ENCODE results near the gene ADARB2.

Gene ADARB2

GRCh38 chr10:1380088-1380671 is 357.1 kb downstream of the ADARB2 start:
- DNase-seq (ENCODE audit: low spot score in 2 of 2) (no peak), ATAC-seq (no peak)
- Mint-ChIP-seq H3K27ac (no peak overlapping the region), H3K4me3 (no peak overlapping the region), H3K9me3 (no peaks in the 10 kb centered on the region), H3K4me1 (peaks cover 7% of the 10 kb centered on the region), H3K36me3 (no peaks in the 10 kb centered on the region)

DNA sequence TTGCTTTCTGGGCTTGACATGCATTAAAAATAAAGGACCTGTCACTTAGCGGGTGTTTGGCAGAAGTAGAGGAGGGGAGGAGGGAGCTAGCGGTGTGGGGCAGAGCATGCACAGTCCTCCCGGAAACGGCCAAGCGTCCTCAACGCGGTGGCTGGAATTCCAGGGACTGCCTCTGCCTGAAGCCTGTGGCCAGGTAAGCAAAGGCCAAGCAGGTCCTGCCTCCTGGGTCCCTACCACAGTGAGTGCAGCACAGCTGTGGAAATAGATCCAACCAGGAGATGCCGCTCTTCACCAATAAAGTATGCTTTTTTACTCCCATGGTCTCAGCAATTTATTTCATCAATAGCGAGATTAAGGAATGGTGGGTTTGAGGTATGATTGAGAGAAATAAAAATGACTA is 357.7 kb downstream of the ADARB2 start:
- no peak overlapping the region for H3K4me3 Mint-ChIP-seq
- H3K27ac Mint-ChIP-seq = no peak overlapping the region
- peaks cover 7% of the 10 kb centered on the region for H3K4me1 Mint-ChIP-seq
- no peaks in the 10 kb centered on the region for H3K36me3 Mint-ChIP-seq
- H3K9me3 Mint-ChIP-seq = no peaks in the 10 kb centered on the region
- DNase-seq (ENCODE audit: low spot score in 2 of 2) (no peak), ATAC-seq (no peak)

- H3K27ac Mint-ChIP-seq = no peak overlapping the region
- no peak for ATAC-seq
- DNase-seq (ENCODE audit: low spot score in 2 of 2) = no peak
- H3K4me1 Mint-ChIP-seq = peaks cover 7% of the 10 kb centered on the region
- no peaks in the 10 kb centered on the region for H3K9me3 Mint-ChIP-seq
- no peaks in the 10 kb centered on the region for H3K36me3 Mint-ChIP-seq
- H3K4me3 Mint-ChIP-seq = no peak overlapping the region
These were observed 358.9 kb downstream of the ADARB2 start for GRCh38 chr10:1378473-1378872.

DNA sequence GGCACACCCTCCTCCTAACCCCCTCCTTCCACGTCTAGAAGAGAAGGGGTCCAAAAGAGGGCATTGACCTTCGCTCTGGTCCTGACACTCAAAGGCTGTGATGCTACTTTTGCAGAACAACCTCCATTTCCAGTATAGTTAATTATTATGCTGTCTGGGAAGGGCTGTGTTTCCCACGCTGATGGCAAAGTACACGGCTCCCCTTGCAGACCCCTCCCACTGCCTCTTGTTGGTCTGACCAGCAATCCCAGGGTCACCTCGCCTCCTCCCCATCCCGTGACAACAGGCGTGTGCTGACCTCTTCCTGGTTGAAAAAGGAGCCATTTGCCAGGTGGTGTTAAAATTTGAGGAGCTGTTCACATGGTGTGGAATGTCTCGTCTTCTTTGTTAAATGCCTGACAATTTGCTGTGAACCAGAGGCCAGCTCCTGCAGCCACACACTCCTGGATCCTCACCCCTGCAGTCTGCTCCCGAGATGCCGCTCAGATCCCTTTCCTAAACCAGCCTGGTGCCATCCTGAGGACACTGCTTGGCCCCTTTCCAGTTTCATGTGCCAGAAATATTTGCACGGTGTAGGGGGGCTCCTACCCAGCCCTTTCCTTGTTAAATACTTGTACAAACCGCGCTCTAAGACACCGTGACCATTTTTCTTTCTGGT is 359.5 kb downstream of the ADARB2 start:
- DNase-seq (ENCODE audit: low spot score in 2 of 2) = no peak
- Mint-ChIP-seq H3K27ac (no peak overlapping the region), H3K4me1 (peaks cover 7% of the 10 kb centered on the region), H3K4me3 (no peak overlapping the region), H3K9me3 (no peaks in the 10 kb centered on the region), H3K36me3 (no peaks in the 10 kb centered on the region)
- no peak for ATAC-seq

DNA sequence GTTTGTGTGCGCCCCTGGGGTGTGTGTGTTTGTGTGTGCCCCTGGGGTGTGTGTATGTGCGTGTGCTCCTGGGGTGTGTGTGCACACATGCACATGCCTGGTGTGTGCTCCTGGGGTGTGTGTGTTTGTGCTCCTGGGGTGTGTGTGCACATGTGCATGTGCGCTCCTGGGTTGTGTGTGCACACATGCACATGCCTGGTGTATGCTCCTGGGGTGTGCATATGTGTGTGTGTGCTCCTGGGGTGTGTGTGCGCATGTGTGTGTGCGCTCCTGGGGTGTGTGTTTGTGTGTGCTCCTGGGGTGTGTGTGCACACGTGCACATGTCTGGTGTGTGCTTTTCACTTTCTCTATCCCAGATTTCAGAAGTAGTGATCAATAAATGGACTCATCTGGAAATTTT is 360.1 kb downstream of the ADARB2 start:
- Mint-ChIP-seq H3K4me1 (peaks cover 7% of the 10 kb centered on the region), H3K27ac (no peak overlapping the region), H3K9me3 (no peaks in the 10 kb centered on the region), H3K36me3 (no peaks in the 10 kb centered on the region), H3K4me3 (no peak overlapping the region)
- no peak for ATAC-seq
- no peak for DNase-seq (ENCODE audit: low spot score in 2 of 2)

- H3K4me3 Mint-ChIP-seq = no peak overlapping the region
- no peak for DNase-seq (ENCODE audit: low spot score in 2 of 2)
- ATAC-seq = no peak
- H3K9me3 Mint-ChIP-seq = no peaks in the 10 kb centered on the region
- H3K36me3 Mint-ChIP-seq = no peaks in the 10 kb centered on the region
- H3K27ac Mint-ChIP-seq = no peak overlapping the region
- peaks cover 7% of the 10 kb centered on the region for H3K4me1 Mint-ChIP-seq
These were observed 360.9 kb downstream of the ADARB2 start for GRCh38 chr10:1376384-1376945.

GRCh38 chr10:1375346-1376170 is 361.8 kb downstream of the ADARB2 start:
- no peaks in the 10 kb centered on the region for H3K36me3 Mint-ChIP-seq
- no peak overlapping the region for H3K4me3 Mint-ChIP-seq
- H3K27ac Mint-ChIP-seq = no peak overlapping the region
- no peak for DNase-seq (ENCODE audit: low spot score in 2 of 2)
- peaks cover 7% of the 10 kb centered on the region for H3K4me1 Mint-ChIP-seq
- H3K9me3 Mint-ChIP-seq = no peaks in the 10 kb centered on the region
- ATAC-seq = no peak

DNA sequence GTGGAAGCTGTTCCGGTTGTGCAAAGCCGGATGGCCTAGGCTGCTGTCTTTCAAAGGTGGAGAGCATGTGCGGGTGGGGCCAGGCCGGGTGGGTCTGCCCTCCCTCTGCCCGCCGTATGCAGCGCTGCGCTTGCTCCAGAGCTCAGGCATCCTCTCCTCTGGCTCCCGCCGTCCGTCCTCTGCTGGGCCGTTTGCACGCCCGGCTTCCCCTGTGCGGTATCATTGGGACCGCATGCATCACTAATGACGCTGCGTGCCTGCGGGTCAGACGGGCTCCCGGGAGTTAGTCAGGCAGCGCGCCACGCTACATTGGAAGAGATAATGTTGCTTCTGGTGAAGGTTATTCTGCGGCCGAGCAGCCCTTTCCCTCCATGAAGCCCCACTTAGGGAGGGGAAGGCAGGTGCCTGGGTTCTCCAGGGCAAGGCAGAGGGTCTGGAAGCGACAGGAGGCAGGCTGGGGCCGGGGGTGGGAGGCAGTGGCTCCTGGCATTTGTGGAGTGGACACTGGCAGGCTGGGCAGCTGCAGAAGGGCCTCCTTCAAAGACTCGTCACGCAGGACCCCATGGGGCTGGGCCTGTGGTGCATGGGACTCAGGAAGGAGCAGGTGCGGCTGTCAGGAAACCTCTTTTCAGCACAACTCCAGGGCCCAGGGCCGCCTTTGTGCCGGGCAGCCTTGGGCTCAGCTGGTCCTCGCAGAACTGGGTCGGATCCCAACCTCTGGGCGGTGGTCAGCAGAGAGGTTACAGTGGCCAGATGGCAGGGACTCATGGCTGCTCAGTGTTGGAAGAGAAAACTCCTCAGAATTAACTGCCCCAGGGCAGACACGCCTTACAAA is 362.6 kb downstream of the ADARB2 start:
- ATAC-seq (no peak), DNase-seq (ENCODE audit: low spot score in 2 of 2) (no peak)
- Mint-ChIP-seq H3K27ac (no peak overlapping the region), H3K9me3 (no peaks in the 10 kb centered on the region), H3K36me3 (no peaks in the 10 kb centered on the region), H3K4me1 (peaks cover 7% of the 10 kb centered on the region), H3K4me3 (no peak overlapping the region)

- DNase-seq (ENCODE audit: low spot score in 2 of 2) (no peak), ATAC-seq (no peak)
- Mint-ChIP-seq H3K36me3 (no peaks in the 10 kb centered on the region), H3K27ac (no peak overlapping the region), H3K4me3 (no peak overlapping the region), H3K9me3 (no peaks in the 10 kb centered on the region), H3K4me1 (peaks cover 7% of the 10 kb centered on the region)
These were observed 364.0 kb downstream of the ADARB2 start for GRCh38 chr10:1373287-1373686.

DNA sequence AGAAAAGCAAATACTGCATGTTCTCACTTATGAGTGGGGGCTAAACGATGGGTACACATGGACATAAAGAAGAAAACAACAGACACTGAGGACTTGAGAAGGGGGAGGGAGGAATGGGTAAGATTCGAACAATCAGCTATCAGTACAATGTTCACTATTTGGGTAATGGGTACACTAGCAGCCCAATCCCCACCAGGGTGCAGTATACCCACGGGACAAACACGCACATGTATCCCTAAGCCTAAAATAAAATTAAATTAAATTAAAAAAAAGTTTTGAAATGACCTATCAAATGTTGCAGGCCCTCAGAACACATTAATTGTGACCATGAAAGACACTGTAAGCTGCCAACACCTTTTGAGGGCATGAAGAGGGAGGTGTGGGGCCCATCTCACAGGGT is 365.1 kb downstream of the ADARB2 start:
- no peak for ATAC-seq
- DNase-seq (ENCODE audit: low spot score in 2 of 2) = no peak
- Mint-ChIP-seq H3K4me3 (no peak overlapping the region), H3K27ac (no peak overlapping the region), H3K9me3 (no peaks in the 10 kb centered on the region), H3K4me1 (peaks cover 7% of the 10 kb centered on the region), H3K36me3 (no peaks in the 10 kb centered on the region)

- Mint-ChIP-seq H3K4me1 (no peaks in the 10 kb centered on the region), H3K9me3 (no peaks in the 10 kb centered on the region), H3K27ac (no peak overlapping the region), H3K36me3 (no peaks in the 10 kb centered on the region), H3K4me3 (no peak overlapping the region)
- ATAC-seq (no peak), DNase-seq (ENCODE audit: low spot score in 2 of 2) (no peak)
These were observed 367.0 kb downstream of the ADARB2 start for GRCh38 chr10:1370298-1370697.

DNA sequence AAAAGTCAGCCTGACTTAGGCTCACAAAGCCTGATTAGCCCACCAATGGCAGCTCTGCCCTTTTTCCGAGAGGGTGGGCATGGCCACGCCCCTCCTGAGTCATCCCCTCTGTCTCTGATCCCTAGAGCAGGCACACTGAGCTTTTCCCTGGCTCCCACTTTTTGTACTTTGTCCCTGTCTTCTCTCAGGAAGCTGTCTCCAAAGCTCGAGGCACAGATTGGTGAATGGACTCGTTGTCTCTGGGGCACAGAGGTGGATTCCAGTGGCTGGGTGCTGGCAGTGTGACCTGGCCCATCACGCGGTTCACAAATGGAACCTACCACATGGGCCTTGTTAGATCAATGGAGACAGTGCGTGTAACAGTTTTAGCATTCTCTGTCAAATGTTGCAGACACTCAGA is 367.7 kb downstream of the ADARB2 start:
- H3K9me3 Mint-ChIP-seq = no peaks in the 10 kb centered on the region
- no peak overlapping the region for H3K27ac Mint-ChIP-seq
- no peaks in the 10 kb centered on the region for H3K36me3 Mint-ChIP-seq
- no peak for ATAC-seq
- DNase-seq (ENCODE audit: low spot score in 2 of 2) = no peak
- H3K4me3 Mint-ChIP-seq = no peak overlapping the region
- H3K4me1 Mint-ChIP-seq = no peaks in the 10 kb centered on the region

DNA sequence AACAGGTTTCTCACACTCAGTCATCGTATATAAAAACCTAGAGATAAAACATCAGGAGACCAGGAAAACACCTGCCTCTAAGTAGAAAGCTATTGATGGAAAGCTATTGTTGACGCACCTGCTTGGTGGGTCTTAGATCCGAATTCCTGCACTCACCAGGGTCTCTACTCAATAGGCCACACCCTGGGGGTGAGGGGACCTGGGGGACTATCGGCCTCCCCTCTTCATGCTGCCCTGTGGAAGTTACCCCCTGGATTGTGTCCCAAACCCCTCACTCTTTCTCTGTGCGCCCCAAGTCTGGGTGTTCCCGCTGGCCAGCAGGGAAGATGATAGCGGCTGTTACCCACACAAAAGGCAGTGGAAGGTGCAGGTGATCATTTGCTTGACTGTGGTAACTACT is 368.1 kb downstream of the ADARB2 start:
- Mint-ChIP-seq H3K27ac (no peak overlapping the region), H3K4me3 (no peak overlapping the region), H3K36me3 (no peaks in the 10 kb centered on the region), H3K9me3 (no peaks in the 10 kb centered on the region), H3K4me1 (no peaks in the 10 kb centered on the region)
- no peak for DNase-seq (ENCODE audit: low spot score in 2 of 2)
- no peak for ATAC-seq

DNA sequence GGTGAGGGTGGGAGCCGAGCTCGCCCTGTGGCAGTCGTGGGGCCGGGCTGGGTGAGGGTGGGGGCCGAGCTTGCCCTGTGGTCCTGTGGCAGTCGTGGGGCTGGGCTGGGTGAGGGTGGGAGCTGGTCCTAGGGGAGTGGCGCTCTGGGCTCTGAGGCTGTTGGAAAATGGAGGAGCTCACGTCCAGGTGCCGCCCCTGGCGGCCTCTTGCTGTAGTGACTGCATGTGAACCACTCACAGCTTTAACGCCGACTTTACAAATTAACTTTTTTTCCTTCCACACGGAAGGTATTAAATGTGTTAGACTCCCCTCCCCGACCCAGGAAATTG is 368.5 kb downstream of the ADARB2 start:
- no peak overlapping the region for H3K4me3 Mint-ChIP-seq
- no peak overlapping the region for H3K27ac Mint-ChIP-seq
- no peaks in the 10 kb centered on the region for H3K36me3 Mint-ChIP-seq
- H3K9me3 Mint-ChIP-seq = no peaks in the 10 kb centered on the region
- DNase-seq (ENCODE audit: low spot score in 2 of 2) (no peak), ATAC-seq (peak; percentile 69)
- no peaks in the 10 kb centered on the region for H3K4me1 Mint-ChIP-seq
